ENCODE results near the gene JPH4.

DNA sequence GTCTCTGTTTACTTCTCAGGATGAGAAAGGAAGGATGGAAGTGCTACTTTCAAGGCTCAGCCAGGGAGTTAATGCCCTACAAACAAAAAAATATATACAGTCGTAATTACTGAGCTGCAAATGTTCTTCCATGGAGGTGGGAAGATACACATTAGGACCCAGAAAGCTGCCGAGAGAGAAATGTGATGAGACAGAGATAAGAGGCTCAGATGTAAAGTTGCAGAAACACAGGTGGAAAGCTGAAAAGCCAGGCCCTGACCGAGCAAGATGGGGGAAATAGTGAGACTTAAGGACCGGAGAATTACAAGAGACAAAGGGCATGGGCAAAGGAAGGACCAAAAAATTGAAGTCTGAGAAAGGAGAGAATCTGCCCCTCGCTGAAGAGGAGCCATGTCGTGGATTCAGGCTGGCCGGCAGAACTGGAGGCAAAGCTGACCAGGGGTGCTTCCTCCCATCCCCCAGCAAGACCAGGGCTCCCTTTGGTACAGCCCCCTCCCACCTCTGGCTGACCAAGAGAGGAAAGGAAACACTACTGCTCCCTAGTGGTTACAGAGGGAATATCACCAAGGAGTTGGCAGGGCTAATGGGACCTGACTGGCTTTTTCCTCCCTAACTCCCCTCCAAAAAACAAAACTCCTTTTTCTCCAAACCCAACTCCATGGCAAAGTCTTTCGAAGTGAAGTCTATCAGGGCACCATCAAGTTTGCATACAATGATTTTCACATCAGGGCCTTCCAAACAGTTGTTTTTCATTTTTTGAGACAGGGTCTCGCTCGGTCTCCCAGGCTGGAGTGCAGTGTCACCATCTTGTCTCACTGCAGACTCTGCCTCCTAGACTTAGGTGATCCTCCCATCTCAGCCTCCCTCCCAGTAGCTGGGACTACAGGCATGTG is 39.1 kb downstream of the JPH4 start:
- TF ChIP-seq, protein P1, sequence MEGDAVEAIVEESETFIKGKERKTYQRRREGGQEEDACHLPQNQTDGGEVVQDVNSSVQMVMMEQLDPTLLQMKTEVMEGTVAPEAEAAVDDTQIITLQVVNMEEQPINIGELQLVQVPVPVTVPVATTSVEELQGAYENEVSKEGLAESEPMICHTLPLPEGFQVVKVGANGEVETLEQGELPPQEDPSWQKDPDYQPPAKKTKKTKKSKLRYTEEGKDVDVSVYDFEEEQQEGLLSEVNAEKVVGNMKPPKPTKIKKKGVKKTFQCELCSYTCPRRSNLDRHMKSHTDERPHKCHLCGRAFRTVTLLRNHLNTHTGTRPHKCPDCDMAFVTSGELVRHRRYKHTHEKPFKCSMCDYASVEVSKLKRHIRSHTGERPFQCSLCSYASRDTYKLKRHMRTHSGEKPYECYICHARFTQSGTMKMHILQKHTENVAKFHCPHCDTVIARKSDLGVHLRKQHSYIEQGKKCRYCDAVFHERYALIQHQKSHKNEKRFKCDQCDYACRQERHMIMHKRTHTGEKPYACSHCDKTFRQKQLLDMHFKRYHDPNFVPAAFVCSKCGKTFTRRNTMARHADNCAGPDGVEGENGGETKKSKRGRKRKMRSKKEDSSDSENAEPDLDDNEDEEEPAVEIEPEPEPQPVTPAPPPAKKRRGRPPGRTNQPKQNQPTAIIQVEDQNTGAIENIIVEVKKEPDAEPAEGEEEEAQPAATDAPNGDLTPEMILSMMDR (IDR thresholded peaks at IDR 0.05; ENCODE audit: borderline replicate concordance, extremely low read depth, low read length, poor library complexity, severe bottlenecking) = peak; percentile 87
- TF ChIP-seq EZH2 (IDR thresholded peaks at IDR 0.05; ENCODE audit: borderline replicate concordance, low read depth, low read length, severe bottlenecking) = no peak
